ENCODE data around the gene MAPK8.
A peak's percentile ranks its signal among the peaks of the same experiment; 100 is the strongest.
"Not testable (repeated sequence)": the region's sequence is repeated elsewhere in the genome, so short reads cannot be mapped to it uniquely, and the experiment has no call there.

Gene MAPK8

GRCh38 chr10:48306265-48306869 lies at the start of gene MAPK8:
TSS of gene MAPK8 (plus strand) at chr10:48306677. CDS start at chr10:48401661, 94,984 bp downstream.
- DNase-seq: peak; percentile 51 to 96 (median 82)

- no peak for DNase-seq
These were observed 49.0 kb upstream of the MAPK8 start for GRCh38 chr10:48257407-48257961.

DNA sequence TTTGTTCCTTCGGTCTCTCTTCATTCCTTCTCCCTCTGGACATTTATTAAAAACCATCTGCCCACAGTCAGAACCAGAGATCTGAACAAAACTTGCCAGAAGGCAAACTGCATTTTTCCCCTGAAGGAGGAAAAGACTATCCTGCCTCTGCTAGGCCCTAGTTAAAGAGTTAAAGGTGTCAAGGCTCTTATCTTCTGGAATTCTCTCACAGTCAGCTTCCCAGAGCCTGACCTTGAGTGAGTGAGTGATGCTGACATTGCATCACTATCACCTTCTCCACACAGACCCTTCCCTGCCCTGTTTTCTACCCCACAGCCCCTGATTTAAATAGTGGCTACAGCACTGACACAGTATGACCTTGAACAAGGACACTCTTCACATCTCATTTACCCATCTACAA lies 48.4 kb upstream of the MAPK8 start:
- DNase-seq: no peak

GRCh38 chr10:48266528-48266927 lies 39.9 kb upstream of the MAPK8 start:
- DNase-seq: no peak

GRCh38 chr10:48271047-48271730 lies 35.3 kb upstream of the MAPK8 start:
- DNase-seq: peak in 1 of 56 donors; percentile 60

GRCh38 chr10:48272682-48273081 lies 33.8 kb upstream of the MAPK8 start:
- DNase-seq: no peak

GRCh38 chr10:48273741-48274140 lies 32.7 kb upstream of the MAPK8 start:
- DNase-seq: no peak

GRCh38 chr10:48274636-48275035 lies 31.8 kb upstream of the MAPK8 start, which contains the start of gene FRMPD2:
TSS of gene FRMPD2 (minus strand) at chr10:48274696. CDS start at chr10:48274567, 129 bp downstream.
- peak in 11 of 56 donors; percentile 2 to 55 (median 23) for DNase-seq

DNA sequence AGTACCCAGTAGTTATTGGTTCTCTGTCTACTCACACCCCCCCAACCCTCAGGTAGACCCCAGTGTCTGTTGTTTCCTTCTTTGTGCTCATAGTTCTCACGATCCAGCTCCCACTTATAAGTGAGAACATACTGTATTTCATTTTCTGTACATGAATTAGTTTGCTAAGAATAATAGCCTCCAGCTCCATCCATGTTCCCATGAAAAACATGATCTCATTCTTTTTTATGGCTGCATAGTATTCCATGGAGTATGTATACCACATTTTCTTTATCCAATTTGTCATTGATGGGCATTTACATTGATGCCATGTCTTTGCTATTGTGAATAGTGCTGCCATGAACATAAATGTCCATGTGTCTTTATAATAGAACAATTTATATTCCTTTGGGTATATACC lies 29.4 kb upstream of the MAPK8 start:
- no peak for DNase-seq

DNA sequence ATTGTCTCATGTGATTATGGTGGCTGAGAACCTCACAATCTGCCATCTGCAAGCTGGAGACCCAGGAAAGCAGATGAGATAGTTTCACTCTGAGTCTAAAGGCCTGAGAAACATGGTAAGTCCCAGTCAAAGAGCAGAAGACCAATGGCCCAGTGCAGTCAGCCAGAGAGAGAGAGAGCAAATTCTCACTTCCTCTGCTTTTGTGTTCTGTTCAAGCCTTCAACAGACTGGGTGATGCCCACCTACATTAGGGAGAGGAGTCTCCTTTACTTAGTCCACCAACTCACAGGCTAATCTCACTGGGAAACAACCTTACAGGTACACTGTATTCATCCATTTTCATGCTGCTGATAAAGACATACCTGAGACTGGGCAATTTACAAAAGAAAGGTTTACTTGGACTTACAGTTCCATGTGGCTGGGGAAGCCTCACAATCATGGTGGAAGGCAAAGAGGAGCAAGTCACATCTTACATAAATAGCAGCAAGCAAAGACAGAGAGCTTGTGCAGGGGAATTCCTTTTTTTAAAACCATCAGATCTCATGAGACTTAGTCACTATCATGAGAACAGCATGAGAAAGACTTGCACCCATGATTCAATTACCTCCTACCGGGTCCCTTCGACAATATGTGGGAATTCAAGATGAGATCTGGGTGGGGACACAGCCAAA lies 27.3 kb upstream of the MAPK8 start:
- no peak for DNase-seq

- not testable (repeated sequence) for DNase-seq
These were observed 24.8 kb upstream of the MAPK8 start for GRCh38 chr10:48281697-48282096.

GRCh38 chr10:48282829-48283228 lies 23.6 kb upstream of the MAPK8 start:
- DNase-seq: no peak

- no peak for DNase-seq
These were observed 22.4 kb upstream of the MAPK8 start for GRCh38 chr10:48284002-48284546.

DNA sequence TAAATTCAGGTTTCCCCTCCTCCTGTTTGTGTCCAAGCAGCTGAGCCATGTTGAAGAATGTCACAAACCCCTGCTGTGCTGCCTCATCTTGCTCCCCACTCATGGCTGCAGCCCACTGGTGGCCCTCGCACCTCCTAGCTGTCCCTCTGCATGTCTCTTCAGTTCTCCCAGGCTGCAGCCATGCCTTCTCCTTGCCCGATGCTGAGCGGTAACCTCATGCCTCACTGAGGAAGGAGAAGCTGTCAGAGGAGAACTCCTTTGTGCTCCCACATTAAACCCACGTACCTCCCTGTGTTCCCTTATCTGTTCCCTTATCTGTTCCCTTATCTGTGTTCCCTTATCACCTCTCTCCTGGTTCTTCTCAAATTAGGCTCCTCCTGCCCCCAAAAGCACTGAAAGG lies 21.7 kb upstream of the MAPK8 start:
- no peak for DNase-seq

- no peak for DNase-seq
These were observed 20.8 kb upstream of the MAPK8 start for GRCh38 chr10:48285710-48286109.

GRCh38 chr10:48286356-48286755 lies 20.1 kb upstream of the MAPK8 start:
- no peak for DNase-seq

DNA sequence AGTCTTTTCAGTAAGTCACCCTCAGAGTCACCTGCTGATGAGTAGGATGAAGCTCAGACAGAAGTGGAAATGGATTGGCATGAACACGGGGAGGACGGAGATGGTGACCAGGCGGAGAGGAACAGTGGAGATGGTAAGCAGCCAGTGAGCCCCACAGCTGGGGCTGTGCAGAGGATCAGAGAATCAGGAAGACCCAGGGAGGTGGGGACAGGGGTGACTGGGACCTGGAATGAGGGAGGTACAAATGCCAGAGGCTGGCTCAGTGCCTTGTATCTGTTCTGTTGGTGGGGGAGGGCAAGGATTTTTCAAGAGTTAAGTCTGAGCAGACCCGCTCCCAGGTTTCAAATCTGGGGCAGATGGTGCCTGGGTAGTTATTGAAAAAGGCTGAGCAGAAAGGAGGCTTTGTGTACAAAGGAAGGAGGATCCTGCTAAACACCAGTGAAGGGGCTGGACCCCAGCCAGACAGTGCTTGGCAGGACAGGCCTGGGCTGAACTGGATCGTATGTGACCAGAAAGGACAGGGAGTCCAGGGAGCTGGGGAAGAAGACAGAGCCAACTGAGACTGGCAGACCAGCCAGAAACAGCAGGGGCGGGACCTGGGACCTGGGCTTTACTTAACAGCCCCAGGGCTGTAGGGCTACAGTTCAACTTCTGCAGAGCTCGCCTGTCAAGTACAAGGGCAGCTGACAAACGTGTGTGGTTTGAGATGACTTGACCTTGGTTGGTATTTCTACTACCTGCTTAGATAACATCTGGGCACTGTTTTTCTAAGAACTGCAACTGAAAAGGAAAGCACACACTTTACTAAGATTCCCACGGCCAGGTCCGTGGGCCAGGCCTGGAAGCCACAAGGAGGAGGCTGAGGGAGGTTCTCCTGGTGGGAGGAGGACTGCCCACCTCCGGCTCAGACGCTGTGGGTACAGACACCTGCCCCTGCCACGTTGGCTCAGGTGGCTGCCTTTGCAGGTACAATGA lies 18.8 kb upstream of the MAPK8 start:
- peak in 52 of 56 donors; percentile 18 to 87 (median 64) for DNase-seq

DNA sequence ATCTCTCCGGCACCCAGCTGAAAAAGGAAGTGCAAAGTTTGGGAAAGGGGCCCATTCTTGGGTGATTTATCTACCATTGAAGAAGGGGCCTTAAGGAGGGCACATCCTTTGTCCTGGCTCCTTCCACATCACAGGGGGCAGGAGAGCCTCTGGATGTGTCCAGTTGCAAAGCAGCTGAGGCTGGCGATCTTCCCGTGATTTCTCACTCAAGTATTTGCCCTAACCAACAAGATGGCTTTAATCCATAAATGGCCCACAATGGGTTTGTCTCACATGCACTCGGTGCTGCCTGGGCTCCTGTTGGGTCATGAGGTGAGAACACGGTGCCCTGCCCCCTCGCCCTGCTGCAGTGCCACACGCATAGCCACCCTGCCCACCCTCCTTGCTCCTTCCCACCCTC lies 17.8 kb upstream of the MAPK8 start:
- no peak for DNase-seq

DNA sequence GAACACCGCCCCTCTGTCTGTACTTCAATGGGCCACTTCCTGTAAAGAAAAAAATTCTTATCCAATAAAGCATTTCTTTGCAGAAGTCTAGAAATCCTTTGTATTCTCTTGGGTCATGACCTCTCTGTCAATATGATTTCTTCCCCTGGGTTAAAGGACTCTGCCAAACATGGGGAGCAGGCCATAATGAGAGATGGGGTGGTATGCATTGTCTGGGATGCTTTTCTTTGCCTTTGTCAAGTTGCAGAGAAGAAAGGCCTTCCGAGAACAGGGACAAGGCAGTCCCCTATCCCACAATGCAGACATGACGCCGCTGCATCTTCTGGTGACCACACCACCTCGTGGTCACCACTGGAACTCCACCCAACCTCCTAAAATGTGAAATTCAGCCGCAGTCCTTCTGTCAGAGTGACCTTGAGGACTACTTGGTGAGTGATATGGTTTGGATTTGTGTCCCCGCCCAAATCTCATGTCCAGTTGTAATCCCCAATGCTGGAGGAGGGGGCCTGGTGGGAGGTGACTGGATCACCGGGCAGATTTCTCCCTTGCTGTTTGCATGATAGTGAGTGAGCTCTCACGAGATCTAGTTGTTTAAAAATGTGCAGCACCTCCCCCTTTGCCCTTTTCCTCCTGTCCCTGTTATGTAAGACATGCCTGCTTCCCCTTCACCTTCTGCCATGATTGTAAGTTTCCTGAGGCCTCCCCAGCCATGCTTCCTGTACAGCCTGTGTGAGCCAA lies 16.8 kb upstream of the MAPK8 start:
- peak in 37 of 56 donors; percentile 7 to 85 (median 39) for DNase-seq

- DNase-seq: no peak
These were observed 16.2 kb upstream of the MAPK8 start for GRCh38 chr10:48290286-48290685.

Data from amygdala (tissue), 56 donors.